GM23338 (cell line): Measurements from ENCODE around the gene KLHDC7A. TPM values are rescaled to one million over a fixed set of nuclear protein-coding genes. Genes with fewer than 3 reads are reported as not detected.

Experiments
- ATAC-seq: fragments of 200-7000 bp; cut with Tn5 transposase; 3 replicates; pipeline ENCODE4 v1.9.1; 2020
- DNase-seq: peaks from one replicate; pipeline ENCODE4 v3.0.0-alpha.2; 2015; ENCODE audit warnings: low spot score
- H2AFZ ChIP-seq: fragments of 200-600 bp; sonication (generic); 2 replicates; pipeline ENCODE4 v1.8.0; 2016; ENCODE audit warnings: antibody characterized with exemption, mild to moderate bottlenecking, moderate library complexity
- H3F3A ChIP-seq: fragments of 200-600 bp; sonication (generic); replicated peaks from 2 replicates; pipeline ENCODE4 v1.8.0; 2017; ENCODE audit warnings: antibody characterized with exemption, mixed run types, low read depth
- H3K27ac ChIP-seq: fragments of 200-600 bp; sonication (generic); 2 replicates; pipeline ENCODE4 v1.6.1; 2016; ENCODE audit warnings: low read depth
- H3K27me3 ChIP-seq: fragments of 200-600 bp; sonication (generic); 2 replicates; pipeline ENCODE4 v1.8.0; 2016; ENCODE audit warnings: mild to moderate bottlenecking, mixed run types, moderate library complexity; ENCODE audit not compliant: insufficient read depth
- H3K36me3 ChIP-seq: fragments of 200-600 bp; sonication (generic); 2 replicates; pipeline ENCODE4 v1.8.0; 2016; ENCODE audit warnings: mild to moderate bottlenecking; ENCODE audit not compliant: insufficient read depth
- H3K4me1 ChIP-seq: fragments of 200-600 bp; sonication (generic); 2 replicates; pipeline ENCODE4 v1.8.0; 2016; ENCODE audit warnings: mild to moderate bottlenecking, moderate library complexity; ENCODE audit not compliant: insufficient read depth
- H3K4me2 ChIP-seq: fragments of 200-600 bp; sonication (generic); 2 replicates; pipeline ENCODE4 v1.7.1; 2017; ENCODE audit warnings: mixed run types
- H3K4me3 ChIP-seq: fragments of 200-600 bp; sonication (generic); 2 replicates; pipeline ENCODE4 v1.6.1; 2016; ENCODE audit warnings: mixed run types
- H3K79me2 ChIP-seq: fragments of 200-600 bp; sonication (generic); replicated peaks from 2 replicates; pipeline ENCODE4 v1.8.0; 2017; ENCODE audit warnings: mild to moderate bottlenecking; ENCODE audit not compliant: insufficient read depth
- H3K9me2 ChIP-seq: fragments of 200-600 bp; sonication (generic); 2 replicates; pipeline ENCODE4 v1.8.0; 2017; ENCODE audit not compliant: insufficient read depth
- H4K20me1 ChIP-seq: fragments of 200-600 bp; sonication (generic); replicated peaks from 2 replicates; pipeline ENCODE4 v1.8.0; 2017; ENCODE audit warnings: mild to moderate bottlenecking; ENCODE audit not compliant: insufficient read depth
- H3K27ac Mint-ChIP-seq: 2 replicates; pipeline ENCODE4 v1.8.0; 2020; ENCODE audit warnings: inconsistent platforms, mild to moderate bottlenecking, moderate library complexity, mixed read lengths
- H3K27me3 Mint-ChIP-seq: 3 replicates; pipeline ENCODE4 v1.8.0; 2022; ENCODE audit warnings: low read depth, mild to moderate bottlenecking, moderate library complexity, mixed read lengths, inconsistent platforms; ENCODE audit not compliant: insufficient read depth, poor library complexity
- H3K36me3 Mint-ChIP-seq: 3 replicates; pipeline ENCODE4 v1.8.0; 2021; ENCODE audit warnings: low read depth, mild to moderate bottlenecking, inconsistent platforms, moderate library complexity, mixed read lengths
- H3K4me1 Mint-ChIP-seq: 3 replicates; pipeline ENCODE4 v1.8.0; 2020; ENCODE audit warnings: mild to moderate bottlenecking, inconsistent platforms, mixed read lengths
- H3K4me3 Mint-ChIP-seq: 3 replicates; pipeline ENCODE4 v1.8.0; 2021; ENCODE audit warnings: moderate library complexity, mild to moderate bottlenecking, inconsistent platforms, mixed read lengths
- H3K9me3 Mint-ChIP-seq: 3 replicates; pipeline ENCODE4 v1.8.0; 2020; ENCODE audit warnings: moderate library complexity, mild to moderate bottlenecking, inconsistent platforms, mixed read lengths
- CREB1 ChIP-seq: fragments of 250-450 bp; sonication (Bioruptor Pico); IDR thresholded peaks from 2 replicates; pipeline ENCODE4 v1.5.0; 2020; ENCODE audit warnings: low read depth, mild to moderate bottlenecking, moderate library complexity
- ZNF114 ChIP-seq: fragments of 250-450 bp; sonication (Bioruptor Pico); IDR thresholded peaks from 2 replicates; pipeline ENCODE4 v1.5.0; 2020; ENCODE audit warnings: mild to moderate bottlenecking, moderate library complexity
- ZNF462 ChIP-seq: fragments of 250-450 bp; sonication (Bioruptor Pico); IDR thresholded peaks from 2 replicates; pipeline ENCODE4 v1.5.0; 2020; ENCODE audit warnings: mild to moderate bottlenecking, moderate library complexity
- polyA plus RNA-seq: library from polyadenylated mRNA; unstranded; fragments of >200 nt; fragmentation: Nextera tagmentation; extraction: Ambion mirVana; gene quantifications from 2 replicates; pipeline ENCODE4 v1.2.1, GENCODE V29; 2016
- total RNA-seq: library from RNA; depleted of rRNA; stranded (reverse); fragments of >200 nt; shearing (Covaris generic); gene quantifications from 2 replicates; pipeline ENCODE4 v1.2.3, GENCODE V29; 2014
- TF ChIP-seq, protein P1 (sequence below): IDR thresholded peaks from 2 replicates; pipeline ENCODE4 v1.6.1; 2016; ENCODE audit warnings: antibody characterized with exemption
- TF ChIP-seq, protein P2 (sequence below): IDR thresholded peaks from one replicate; pipeline ENCODE4 v1.6.1; 2018; ENCODE audit warnings: antibody characterized with exemption; ENCODE audit not compliant: unreplicated experiment

The KLHDC7A gene
- total and polyA plus RNA-seq, 2 experiments from 2014 or later: 4.5 to 22.4 TPM

- TF ChIP-seq ZNF462: no peak
- TF ChIP-seq, protein P1, sequence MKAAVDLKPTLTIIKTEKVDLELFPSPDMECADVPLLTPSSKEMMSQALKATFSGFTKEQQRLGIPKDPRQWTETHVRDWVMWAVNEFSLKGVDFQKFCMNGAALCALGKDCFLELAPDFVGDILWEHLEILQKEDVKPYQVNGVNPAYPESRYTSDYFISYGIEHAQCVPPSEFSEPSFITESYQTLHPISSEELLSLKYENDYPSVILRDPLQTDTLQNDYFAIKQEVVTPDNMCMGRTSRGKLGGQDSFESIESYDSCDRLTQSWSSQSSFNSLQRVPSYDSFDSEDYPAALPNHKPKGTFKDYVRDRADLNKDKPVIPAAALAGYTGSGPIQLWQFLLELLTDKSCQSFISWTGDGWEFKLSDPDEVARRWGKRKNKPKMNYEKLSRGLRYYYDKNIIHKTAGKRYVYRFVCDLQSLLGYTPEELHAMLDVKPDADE: no peak
These were observed 22.3 kb upstream of the KLHDC7A start (continued) for GRCh38 chr1:18458133-18459092.

DNA sequence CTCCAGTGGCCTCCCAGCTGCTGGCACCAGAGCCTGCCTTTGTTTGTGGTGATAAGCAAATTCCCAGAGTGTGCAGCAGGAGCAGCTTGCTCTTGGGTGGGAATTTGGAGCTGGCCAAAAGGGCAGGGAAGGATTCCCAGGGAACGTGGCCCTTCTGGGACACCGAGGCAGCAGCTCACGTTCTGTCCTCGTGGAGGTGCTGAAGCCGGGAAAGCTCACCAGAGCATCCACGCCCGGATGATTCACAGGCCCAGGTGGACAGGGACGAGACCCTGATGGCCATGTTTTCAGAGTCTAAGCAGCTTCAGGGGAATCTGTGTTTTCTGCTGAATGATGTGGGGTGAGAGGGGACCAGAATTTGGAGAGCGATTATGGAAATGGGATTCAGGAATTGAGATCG is 19.1 kb upstream of the KLHDC7A start:
- Histone ChIP-seq H3K4me3 (no peak overlapping the region), H3K27me3 (no peaks in the 10 kb centered on the region), H3K9me2 (no peaks in the 10 kb centered on the region), H3K27ac (no peak overlapping the region), H3K4me2 (no peak overlapping the region), H2AFZ (no peak overlapping the region; the same call in 1 of the 2 replicates), H4K20me1 (no peaks in the 10 kb centered on the region), H3K4me1 (no peaks in the 10 kb centered on the region), H3K79me2 (no peaks in the 10 kb centered on the region), H3K36me3 (no peaks in the 10 kb centered on the region), H3F3A (no peaks in the 10 kb centered on the region)
- peaks cover 3% of the 10 kb centered on the region for H3K27me3 Mint-ChIP-seq
- DNase-seq: no peak
- no peak overlapping the region for H3K4me3 Mint-ChIP-seq
- H3K27ac Mint-ChIP-seq: no peak overlapping the region
- H3K4me1 Mint-ChIP-seq: peaks cover 3% of the 10 kb centered on the region; the same call in 2 of the 3 replicates
- no peaks in the 10 kb centered on the region for H3K36me3 Mint-ChIP-seq
- no peaks in the 10 kb centered on the region for H3K9me3 Mint-ChIP-seq
- ATAC-seq: no peak
- TF ChIP-seq ZNF114 (CRISPR knock-in tag) (no peak), CREB1 (CRISPR knock-in tag) (no peak)
- TF ChIP-seq, protein P2, sequence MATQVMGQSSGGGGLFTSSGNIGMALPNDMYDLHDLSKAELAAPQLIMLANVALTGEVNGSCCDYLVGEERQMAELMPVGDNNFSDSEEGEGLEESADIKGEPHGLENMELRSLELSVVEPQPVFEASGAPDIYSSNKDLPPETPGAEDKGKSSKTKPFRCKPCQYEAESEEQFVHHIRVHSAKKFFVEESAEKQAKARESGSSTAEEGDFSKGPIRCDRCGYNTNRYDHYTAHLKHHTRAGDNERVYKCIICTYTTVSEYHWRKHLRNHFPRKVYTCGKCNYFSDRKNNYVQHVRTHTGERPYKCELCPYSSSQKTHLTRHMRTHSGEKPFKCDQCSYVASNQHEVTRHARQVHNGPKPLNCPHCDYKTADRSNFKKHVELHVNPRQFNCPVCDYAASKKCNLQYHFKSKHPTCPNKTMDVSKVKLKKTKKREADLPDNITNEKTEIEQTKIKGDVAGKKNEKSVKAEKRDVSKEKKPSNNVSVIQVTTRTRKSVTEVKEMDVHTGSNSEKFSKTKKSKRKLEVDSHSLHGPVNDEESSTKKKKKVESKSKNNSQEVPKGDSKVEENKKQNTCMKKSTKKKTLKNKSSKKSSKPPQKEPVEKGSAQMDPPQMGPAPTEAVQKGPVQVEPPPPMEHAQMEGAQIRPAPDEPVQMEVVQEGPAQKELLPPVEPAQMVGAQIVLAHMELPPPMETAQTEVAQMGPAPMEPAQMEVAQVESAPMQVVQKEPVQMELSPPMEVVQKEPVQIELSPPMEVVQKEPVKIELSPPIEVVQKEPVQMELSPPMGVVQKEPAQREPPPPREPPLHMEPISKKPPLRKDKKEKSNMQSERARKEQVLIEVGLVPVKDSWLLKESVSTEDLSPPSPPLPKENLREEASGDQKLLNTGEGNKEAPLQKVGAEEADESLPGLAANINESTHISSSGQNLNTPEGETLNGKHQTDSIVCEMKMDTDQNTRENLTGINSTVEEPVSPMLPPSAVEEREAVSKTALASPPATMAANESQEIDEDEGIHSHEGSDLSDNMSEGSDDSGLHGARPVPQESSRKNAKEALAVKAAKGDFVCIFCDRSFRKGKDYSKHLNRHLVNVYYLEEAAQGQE: no peak
